GM18873 (cell line): ENCODE data around the gene TGFB1I1.
"Not testable (repeated sequence)": the region's sequence is repeated elsewhere in the genome, so short reads cannot be mapped to it uniquely, and the experiment has no call there.

Source experiments
- ATAC-seq: cut with Tn5 transposase; IDR thresholded peaks from one replicate; pipeline ENCODE4 v1.9.1; 2021; ENCODE audit warnings: mild to moderate bottlenecking, moderate library complexity, moderate number of reproducible peaks; ENCODE audit not compliant: unreplicated experiment, low FRiP score

The TGFB1I1 gene

GRCh38 chr16:31507929-31508705 lies 36.2 kb downstream of the TGFB1I1 start, which contains the start of gene RUSF1:
RUSF1 (minus strand) TSS chr16:31508391; CDS start chr16:31508373, 18 bp downstream.
- ATAC-seq: peak; percentile 83

DNA sequence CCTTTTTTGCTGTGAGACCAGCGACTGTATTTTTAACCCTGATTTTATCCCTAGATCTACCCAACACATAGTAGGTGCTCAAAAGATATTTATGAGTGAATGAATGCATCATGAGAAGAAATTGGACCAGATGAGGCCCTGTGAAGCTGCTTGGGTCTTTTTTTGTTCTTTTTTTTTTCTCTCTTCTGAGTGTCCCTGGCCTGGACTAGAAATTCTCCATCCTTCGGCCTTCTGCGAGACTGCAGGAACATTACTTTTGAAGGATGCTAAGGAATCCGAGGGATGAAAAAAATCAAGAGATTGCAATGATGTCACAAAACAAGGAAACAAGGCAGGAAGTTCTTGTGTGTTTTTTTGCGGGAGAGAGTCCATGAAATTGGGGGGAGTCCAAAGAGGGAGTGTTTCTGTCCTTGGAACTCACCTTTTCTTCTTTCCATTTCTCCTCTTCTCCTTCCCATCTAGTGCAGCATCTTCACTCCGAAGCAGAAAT lies 36.8 kb downstream of the TGFB1I1 start:
- no peak for ATAC-seq

DNA sequence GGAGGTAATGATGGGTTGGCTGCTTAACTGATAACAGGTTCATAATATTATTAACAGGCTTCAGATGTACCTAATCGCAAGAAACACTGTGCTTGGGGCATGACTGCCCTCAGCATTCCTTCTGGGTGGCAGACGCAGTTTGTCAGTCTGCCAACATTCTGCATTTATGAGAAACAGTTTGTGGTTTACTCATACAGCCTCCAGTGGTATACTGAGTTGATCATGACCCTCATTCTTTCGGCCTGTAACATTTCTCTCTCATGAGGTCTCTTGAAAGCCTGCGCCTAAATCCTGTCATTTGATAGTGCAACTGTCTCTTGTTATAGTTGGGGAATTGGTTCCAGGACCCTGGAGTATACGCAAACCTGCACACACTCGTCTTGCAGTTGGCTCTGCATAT lies 41.2 kb downstream of the TGFB1I1 start:
- ATAC-seq: no peak

DNA sequence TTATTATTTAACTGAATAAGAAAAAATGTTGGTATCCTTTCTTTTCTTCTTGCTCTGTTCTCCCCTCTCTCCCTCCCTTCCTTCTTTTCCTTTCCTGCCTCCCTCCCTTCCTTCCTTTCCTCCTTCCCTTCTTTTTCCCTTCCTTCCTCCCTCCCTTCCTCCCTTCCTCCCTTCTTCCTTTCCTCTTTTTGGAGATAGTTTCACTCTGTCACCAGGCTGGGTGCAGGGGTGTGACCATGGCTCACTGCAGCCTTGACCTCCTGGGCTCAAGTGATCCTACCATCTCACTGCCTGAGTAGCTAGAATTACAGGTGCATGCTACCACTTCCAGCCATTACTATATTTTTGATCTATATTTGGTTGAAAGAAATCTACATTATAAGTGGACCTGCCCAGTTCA lies 41.9 kb downstream of the TGFB1I1 start:
- ATAC-seq: no peak

GRCh38 chr16:31517800-31518402 lies 45.9 kb downstream of the TGFB1I1 start:
- no peak for ATAC-seq

DNA sequence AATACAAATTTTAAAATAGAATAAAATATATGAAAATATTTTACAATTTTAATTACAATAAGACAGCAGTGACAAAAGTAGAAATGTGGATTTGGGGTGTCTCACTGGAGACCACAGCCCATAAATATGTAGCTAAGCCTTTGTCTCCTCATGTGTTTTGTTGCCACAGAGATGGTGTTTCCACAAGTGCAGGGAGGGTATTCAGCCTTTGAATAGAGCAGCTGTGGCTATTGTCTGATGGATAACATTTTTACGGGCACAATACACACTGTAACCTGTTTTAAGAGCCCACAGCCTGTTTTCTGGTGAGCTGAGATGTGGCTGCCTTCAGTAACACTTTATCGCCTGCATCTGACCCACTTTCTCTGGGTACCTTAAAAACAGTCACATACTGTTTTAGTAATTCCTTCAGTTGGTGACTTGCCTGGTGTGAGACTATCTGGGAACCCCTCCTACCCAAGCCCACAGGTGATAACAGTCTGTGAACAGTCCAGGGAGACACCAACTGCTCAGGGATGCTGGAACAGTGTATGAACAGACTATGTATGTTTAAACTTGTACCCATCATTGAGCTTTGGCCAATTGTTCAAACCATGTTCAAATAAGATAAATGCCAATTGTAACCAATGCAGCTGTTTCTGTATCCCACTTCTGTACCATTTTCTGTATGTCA lies 47.9 kb downstream of the TGFB1I1 start:
- no peak for ATAC-seq

DNA sequence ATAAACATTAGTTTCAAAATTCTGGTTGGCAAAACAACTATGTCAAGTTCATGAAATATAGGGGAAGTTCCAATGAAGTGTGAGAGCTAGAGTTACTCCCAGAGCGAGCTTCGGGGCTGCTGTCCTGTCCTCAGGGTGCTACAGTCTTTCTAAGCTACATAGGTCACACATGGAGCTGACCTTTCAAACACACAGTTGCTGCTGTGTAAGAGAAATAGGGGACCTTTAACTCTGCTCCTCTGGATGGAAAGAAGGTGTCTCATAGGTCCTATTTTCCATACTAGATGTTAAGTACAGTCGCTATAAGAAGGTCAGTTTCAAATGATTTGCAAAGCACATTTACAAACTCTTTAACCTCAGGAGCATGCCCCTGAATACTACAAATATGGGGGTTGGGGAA lies 49.4 kb downstream of the TGFB1I1 start:
- ATAC-seq: no peak

DNA sequence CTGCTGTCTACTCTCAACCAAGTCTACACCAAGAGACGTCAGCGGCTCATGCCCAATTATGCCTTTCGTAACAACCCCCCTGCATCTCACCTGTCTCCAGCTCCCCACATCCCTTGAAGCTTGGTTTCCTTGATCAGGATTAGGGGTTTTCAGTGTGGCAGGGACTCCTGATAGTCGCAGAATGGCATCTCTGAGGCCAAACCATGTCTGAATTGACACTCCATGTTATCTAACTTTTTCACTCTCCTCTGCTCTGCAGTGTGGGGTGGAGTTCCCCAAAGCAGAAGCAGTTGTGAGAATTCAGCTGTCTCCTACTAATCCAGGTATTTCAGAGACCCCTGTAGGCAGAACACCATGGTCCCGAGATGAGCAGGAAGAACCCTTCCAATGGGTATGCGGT lies 50.1 kb downstream of the TGFB1I1 start:
- ATAC-seq: no peak

GRCh38 chr16:31523768-31524167 lies 51.8 kb downstream of the TGFB1I1 start:
- not testable (repeated sequence) for ATAC-seq

DNA sequence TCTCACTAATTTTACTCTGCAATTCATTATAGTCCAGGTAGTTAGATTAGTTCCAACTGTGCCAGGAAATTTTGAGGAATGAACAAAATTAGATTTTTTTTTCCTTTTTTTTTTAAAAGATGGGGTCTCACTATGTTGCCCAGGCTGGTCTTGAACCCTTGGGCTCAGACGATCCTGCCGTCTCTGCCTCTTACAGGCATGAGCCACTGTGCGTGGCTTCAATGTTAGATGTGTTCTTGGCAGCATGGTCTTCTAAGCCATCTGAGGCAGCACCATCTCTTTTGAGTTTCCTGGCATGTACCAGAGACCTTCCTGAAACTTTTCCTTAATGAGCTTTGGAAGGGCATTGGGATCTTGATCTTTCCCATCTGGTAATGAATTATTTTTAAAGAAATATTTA lies 53.2 kb downstream of the TGFB1I1 start:
- ATAC-seq: no peak
